Measurements from ENCODE around the gene JAZF1.

Gene JAZF1

DNA sequence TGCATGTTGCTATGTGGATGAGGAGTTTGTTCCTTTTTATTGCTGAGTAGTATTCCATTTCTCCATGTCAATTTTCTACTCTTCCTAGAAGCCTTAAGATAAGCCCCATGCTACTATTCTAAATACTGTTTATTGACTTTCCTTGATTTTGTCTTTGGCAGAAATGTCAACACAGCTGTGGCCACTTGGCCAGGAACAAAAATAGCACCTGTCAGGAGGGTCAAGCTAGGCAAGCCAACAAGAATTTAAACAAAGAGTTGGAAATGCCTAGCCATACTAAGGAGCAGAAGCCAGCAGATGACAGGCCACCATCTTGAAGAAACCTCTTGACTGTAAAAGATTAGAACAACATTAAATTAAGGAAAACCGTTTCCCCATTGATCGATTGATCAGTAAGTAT, 34.7 kb downstream of the JAZF1 start:
- Histone ChIP-seq H3K36me3 (ENCODE audit: insufficient read depth, insufficient read length, low read length) (no peaks in the 10 kb centered on the region), H3K9ac (ENCODE audit: insufficient read length, low read depth) (no peak overlapping the region), H3K27me3 (ENCODE audit: insufficient read depth, insufficient read length) (no peaks in the 10 kb centered on the region), H3K9me3 (ENCODE audit: insufficient read depth, low read length) (no peaks in the 10 kb centered on the region), H3K4me1 (ENCODE audit: insufficient read depth, insufficient read length) (peaks cover 3% of the 10 kb centered on the region), H3K4me3 (ENCODE audit: insufficient read length, low read depth) (no peak overlapping the region)
- no peak for TF ChIP-seq SUZ12 (IDR thresholded peaks at IDR 0.05; ENCODE audit: extremely low read depth, insufficient read depth, insufficient read length)
- TF ChIP-seq YY1 (IDR thresholded peaks at IDR 0.05; ENCODE audit: insufficient read depth, insufficient read length) = no peak
- no peak for TF ChIP-seq ZNF274 (IDR thresholded peaks at IDR 0.05; ENCODE audit: low read depth, low read length)
- DNase-seq (ENCODE audit: low read depth, low spot score) = no peak

DNA sequence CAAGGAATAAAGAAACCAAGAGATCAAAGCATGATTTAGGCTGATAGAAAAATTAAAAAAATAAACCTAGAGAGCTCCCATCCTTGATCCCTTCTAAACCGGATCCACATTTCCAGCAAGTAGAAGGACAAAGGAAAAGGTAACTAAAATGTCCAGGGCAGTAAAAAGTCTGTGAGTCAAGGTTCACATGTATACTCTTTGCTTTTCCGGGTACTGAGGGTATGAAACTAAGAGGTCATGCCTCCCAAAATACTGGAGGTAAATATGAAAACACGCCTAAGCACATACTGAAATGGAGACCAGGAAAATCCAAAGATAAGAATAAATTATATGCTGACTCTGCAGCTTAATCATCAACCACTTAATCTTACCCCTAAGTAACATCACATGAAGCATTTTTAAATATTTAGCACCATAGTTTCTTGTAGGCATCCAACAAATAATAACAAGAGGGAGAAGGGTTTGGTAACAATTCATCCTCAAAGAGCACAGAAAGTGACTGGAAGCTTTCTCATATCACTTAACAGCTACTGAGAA, 35.4 kb downstream of the JAZF1 start:
- Histone ChIP-seq H3K36me3 (ENCODE audit: insufficient read depth, insufficient read length, low read length) (no peaks in the 10 kb centered on the region), H3K9me3 (ENCODE audit: insufficient read depth, low read length) (no peaks in the 10 kb centered on the region), H3K4me1 (ENCODE audit: insufficient read depth, insufficient read length) (no peaks in the 10 kb centered on the region), H3K4me3 (ENCODE audit: insufficient read length, low read depth) (no peak overlapping the region), H3K27me3 (ENCODE audit: insufficient read depth, insufficient read length) (no peaks in the 10 kb centered on the region), H3K9ac (ENCODE audit: insufficient read length, low read depth) (no peak overlapping the region)
- DNase-seq (ENCODE audit: low read depth, low spot score) = no peak
- no peak for TF ChIP-seq YY1 (IDR thresholded peaks at IDR 0.05; ENCODE audit: insufficient read depth, insufficient read length)

DNA sequence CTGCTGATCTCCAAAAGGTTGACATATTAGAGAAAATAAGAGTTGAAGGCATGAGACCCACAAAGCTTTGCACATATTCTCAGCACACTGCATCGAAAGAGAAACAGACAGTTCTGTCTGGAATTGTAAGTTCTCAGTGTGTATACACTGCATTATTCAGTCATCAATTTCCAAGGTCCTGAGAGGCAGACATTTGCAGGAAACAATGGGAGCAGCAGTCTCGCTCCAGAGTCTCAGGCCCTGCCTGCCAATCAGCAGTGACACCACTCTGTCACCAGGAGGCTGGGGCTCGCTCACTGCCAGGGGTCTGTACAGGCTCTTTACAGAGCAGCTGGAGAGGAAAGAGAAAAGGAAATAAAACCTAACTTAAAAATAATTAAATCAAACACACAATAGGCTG, 36.3 kb downstream of the JAZF1 start:
- H3K36me3 ChIP-seq (ENCODE audit: insufficient read depth, insufficient read length, low read length) = no peaks in the 10 kb centered on the region
- H3K4me1 ChIP-seq (ENCODE audit: insufficient read depth, insufficient read length) = no peaks in the 10 kb centered on the region
- H3K9me3 ChIP-seq (ENCODE audit: insufficient read depth, low read length) = no peaks in the 10 kb centered on the region
- H3K9ac ChIP-seq (ENCODE audit: insufficient read length, low read depth) = no peak overlapping the region
- TF ChIP-seq SUZ12 (IDR thresholded peaks at IDR 0.05; ENCODE audit: extremely low read depth, insufficient read depth, insufficient read length) (no peak), ZNF274 (IDR thresholded peaks at IDR 0.05; ENCODE audit: low read depth, low read length) (no peak), YY1 (IDR thresholded peaks at IDR 0.05; ENCODE audit: insufficient read depth, insufficient read length) (no peak)
- H3K4me3 ChIP-seq (ENCODE audit: insufficient read length, low read depth) = no peak overlapping the region
- peak; percentile 27 for DNase-seq (ENCODE audit: low read depth, low spot score)
- no peaks in the 10 kb centered on the region for H3K27me3 ChIP-seq (ENCODE audit: insufficient read depth, insufficient read length)

DNA sequence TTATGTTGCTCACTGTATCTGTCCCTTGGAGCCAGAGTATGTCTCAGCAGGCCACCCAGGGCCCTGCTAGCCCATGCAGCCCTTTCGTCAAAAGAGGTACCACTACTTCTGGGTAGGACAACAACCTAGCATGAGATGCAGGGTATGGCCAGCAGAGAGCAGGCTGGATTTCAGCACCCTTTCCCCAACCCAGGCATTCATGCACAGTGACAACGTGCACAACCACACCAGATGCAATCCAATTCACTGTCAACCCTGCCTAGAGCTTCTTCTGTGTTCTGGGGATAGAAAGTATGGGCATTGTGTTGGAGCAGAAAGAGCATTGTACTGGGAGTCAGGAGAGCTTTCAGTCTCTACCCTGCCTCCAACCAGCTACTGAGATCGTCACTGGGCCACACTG, 37.9 kb downstream of the JAZF1 start:
- TF ChIP-seq ZNF274 (IDR thresholded peaks at IDR 0.05; ENCODE audit: low read depth, low read length) = no peak
- no peak for TF ChIP-seq YY1 (IDR thresholded peaks at IDR 0.05; ENCODE audit: insufficient read depth, insufficient read length)
- TF ChIP-seq SUZ12 (IDR thresholded peaks at IDR 0.05; ENCODE audit: extremely low read depth, insufficient read depth, insufficient read length) = no peak
- Histone ChIP-seq H3K36me3 (ENCODE audit: insufficient read depth, insufficient read length, low read length) (no peaks in the 10 kb centered on the region), H3K9ac (ENCODE audit: insufficient read length, low read depth) (no peak overlapping the region), H3K4me3 (ENCODE audit: insufficient read length, low read depth) (no peak overlapping the region), H3K9me3 (ENCODE audit: insufficient read depth, low read length) (no peaks in the 10 kb centered on the region), H3K27me3 (ENCODE audit: insufficient read depth, insufficient read length) (no peaks in the 10 kb centered on the region), H3K4me1 (ENCODE audit: insufficient read depth, insufficient read length) (no peaks in the 10 kb centered on the region)
- no peak for DNase-seq (ENCODE audit: low read depth, low spot score)

DNA sequence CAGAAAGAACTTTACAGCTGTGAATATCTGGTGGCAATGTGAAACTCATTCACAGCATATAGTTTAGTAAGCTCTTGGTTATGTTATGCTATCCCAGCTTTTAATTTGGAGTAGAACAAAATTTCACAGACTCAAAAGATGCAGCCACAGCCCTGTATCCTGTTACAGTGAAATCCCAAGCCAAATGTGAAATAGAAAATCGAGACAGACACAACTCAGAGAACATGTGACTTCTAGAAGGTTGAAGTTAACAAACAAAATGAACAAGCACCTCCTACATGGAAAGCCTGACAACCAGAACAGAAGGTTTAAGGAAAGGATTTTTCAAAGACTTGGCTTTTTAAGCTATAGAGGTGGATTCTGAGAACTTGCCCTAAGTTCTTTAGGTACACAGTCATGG, 39.6 kb downstream of the JAZF1 start:
- Histone ChIP-seq H3K9ac (ENCODE audit: insufficient read length, low read depth) (no peak overlapping the region), H3K9me3 (ENCODE audit: insufficient read depth, low read length) (no peaks in the 10 kb centered on the region), H3K36me3 (ENCODE audit: insufficient read depth, insufficient read length, low read length) (no peaks in the 10 kb centered on the region), H3K4me1 (ENCODE audit: insufficient read depth, insufficient read length) (peaks cover 2% of the 10 kb centered on the region), H3K27me3 (ENCODE audit: insufficient read depth, insufficient read length) (no peaks in the 10 kb centered on the region), H3K4me3 (ENCODE audit: insufficient read length, low read depth) (no peak overlapping the region)
- DNase-seq (ENCODE audit: low read depth, low spot score) = no peak
- no peak for TF ChIP-seq SUZ12 (IDR thresholded peaks at IDR 0.05; ENCODE audit: extremely low read depth, insufficient read depth, insufficient read length)
- TF ChIP-seq YY1 (IDR thresholded peaks at IDR 0.05; ENCODE audit: insufficient read depth, insufficient read length) = no peak
- no peak for TF ChIP-seq ZNF274 (IDR thresholded peaks at IDR 0.05; ENCODE audit: low read depth, low read length)

DNA sequence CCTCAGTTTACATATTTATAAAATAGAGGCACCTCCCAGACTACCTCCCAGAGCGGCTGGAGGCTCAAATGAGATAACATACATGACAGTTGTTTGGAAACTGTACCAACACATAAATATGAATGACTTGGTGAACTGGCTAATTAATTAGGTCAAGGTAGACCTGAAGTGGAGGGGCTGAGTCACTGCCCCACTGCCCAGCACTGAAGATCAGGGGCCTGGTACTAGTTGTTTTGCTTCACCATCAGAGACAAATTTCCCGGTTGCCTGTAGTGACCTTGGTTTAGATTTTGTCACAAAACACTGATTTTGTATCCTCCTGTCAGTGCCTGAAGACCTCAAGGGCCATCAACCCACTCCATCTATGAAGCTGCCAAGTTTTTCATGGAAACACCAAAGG, 41.8 kb downstream of the JAZF1 start:
- DNase-seq (ENCODE audit: low read depth, low spot score) = no peak
- Histone ChIP-seq H3K4me3 (ENCODE audit: insufficient read length, low read depth) (no peak overlapping the region), H3K4me1 (ENCODE audit: insufficient read depth, insufficient read length) (peaks cover 2% of the 10 kb centered on the region), H3K36me3 (ENCODE audit: insufficient read depth, insufficient read length, low read length) (no peaks in the 10 kb centered on the region), H3K9me3 (ENCODE audit: insufficient read depth, low read length) (no peaks in the 10 kb centered on the region), H3K9ac (ENCODE audit: insufficient read length, low read depth) (no peak overlapping the region), H3K27me3 (ENCODE audit: insufficient read depth, insufficient read length) (no peaks in the 10 kb centered on the region)
- TF ChIP-seq YY1 (IDR thresholded peaks at IDR 0.05; ENCODE audit: insufficient read depth, insufficient read length) = no peak
- TF ChIP-seq ZNF274 (IDR thresholded peaks at IDR 0.05; ENCODE audit: low read depth, low read length) = no peak
- no peak for TF ChIP-seq SUZ12 (IDR thresholded peaks at IDR 0.05; ENCODE audit: extremely low read depth, insufficient read depth, insufficient read length)

DNA sequence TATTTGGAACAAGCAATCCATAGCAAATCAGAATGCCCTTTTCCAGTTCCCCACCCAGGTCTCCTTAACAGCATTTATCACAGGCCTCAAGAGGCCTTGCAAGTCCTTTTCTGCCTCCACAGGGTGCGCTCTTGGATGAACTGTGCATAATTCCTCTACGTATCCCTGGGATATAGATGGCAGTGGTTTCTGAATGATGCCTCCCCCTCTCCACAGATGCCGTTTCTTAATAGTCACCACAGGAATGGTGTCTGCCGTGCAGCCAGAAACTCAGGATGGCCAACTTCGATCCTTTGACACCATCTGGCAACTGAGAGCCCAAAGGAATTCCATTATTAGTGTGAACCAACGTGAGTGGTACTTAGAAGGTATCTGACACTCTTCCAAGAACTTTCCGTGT, 43.1 kb downstream of the JAZF1 start:
- Histone ChIP-seq H3K4me3 (ENCODE audit: insufficient read length, low read depth) (no peak overlapping the region), H3K4me1 (ENCODE audit: insufficient read depth, insufficient read length) (peaks cover 2% of the 10 kb centered on the region), H3K9me3 (ENCODE audit: insufficient read depth, low read length) (no peaks in the 10 kb centered on the region), H3K27me3 (ENCODE audit: insufficient read depth, insufficient read length) (no peaks in the 10 kb centered on the region), H3K36me3 (ENCODE audit: insufficient read depth, insufficient read length, low read length) (no peaks in the 10 kb centered on the region), H3K9ac (ENCODE audit: insufficient read length, low read depth) (no peak overlapping the region)
- no peak for DNase-seq (ENCODE audit: low read depth, low spot score)
- TF ChIP-seq YY1 (IDR thresholded peaks at IDR 0.05; ENCODE audit: insufficient read depth, insufficient read length) (no peak), ZNF274 (IDR thresholded peaks at IDR 0.05; ENCODE audit: low read depth, low read length) (no peak), SUZ12 (IDR thresholded peaks at IDR 0.05; ENCODE audit: extremely low read depth, insufficient read depth, insufficient read length) (no peak)

DNA sequence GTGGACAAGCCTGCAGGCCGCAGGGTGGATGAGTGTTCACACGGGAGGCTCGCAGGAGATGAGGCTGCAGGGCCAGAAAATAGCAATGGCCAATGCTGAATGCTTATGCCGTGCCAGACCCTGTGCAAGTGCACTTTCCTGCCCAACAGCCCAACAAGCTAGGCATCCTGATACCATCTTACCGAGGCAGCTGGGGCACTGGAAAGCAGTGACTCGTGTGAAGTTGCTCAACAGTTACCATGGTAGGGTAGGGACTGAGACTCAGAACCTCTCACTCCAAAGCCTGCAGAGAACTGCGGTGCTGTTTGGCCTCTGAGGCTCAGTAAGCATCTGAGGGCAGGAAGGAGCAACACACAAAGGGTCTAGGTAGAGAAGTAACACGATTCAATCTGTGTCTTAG, 43.7 kb downstream of the JAZF1 start:
- Histone ChIP-seq H3K4me3 (ENCODE audit: insufficient read length, low read depth) (no peak overlapping the region), H3K9me3 (ENCODE audit: insufficient read depth, low read length) (no peaks in the 10 kb centered on the region), H3K27me3 (ENCODE audit: insufficient read depth, insufficient read length) (no peaks in the 10 kb centered on the region), H3K9ac (ENCODE audit: insufficient read length, low read depth) (no peak overlapping the region), H3K36me3 (ENCODE audit: insufficient read depth, insufficient read length, low read length) (no peaks in the 10 kb centered on the region), H3K4me1 (ENCODE audit: insufficient read depth, insufficient read length) (peaks cover 2% of the 10 kb centered on the region)
- TF ChIP-seq YY1 (IDR thresholded peaks at IDR 0.05; ENCODE audit: insufficient read depth, insufficient read length) (no peak), SUZ12 (IDR thresholded peaks at IDR 0.05; ENCODE audit: extremely low read depth, insufficient read depth, insufficient read length) (no peak), ZNF274 (IDR thresholded peaks at IDR 0.05; ENCODE audit: low read depth, low read length) (no peak)
- no peak for DNase-seq (ENCODE audit: low read depth, low spot score)
